H1 (cell line): Measurements from ENCODE around the gene HNF4A. TPM values are rescaled to one million over a fixed set of nuclear protein-coding genes. Genes with fewer than 3 reads are reported as not detected.
A peak's percentile ranks its signal among the peaks of the same experiment; 100 is the strongest.

ENCODE experiments used
- CTCF ChIA-PET: fragments of 300-600 bp; sonication (Branson Sonifier 250); formaldehyde crosslinking; loops from one replicate; lab custom pipeline; 2021; ENCODE audit not compliant: partially characterized antibody; lab: Charles Lee
- POLR2A ChIA-PET: fragments of 300-600 bp; sonication (Branson Sonifier 250); formaldehyde crosslinking; loops from one replicate; lab custom pipeline; 2021; ENCODE audit warnings: inconsistent platforms; ENCODE audit not compliant: partially characterized antibody; lab: Charles Lee
- DNase-seq, 2 experiments: peaks; one replicate each; pipeline versions ENCODE4 v3.0.0 to v3.0.0-alpha.2; 2010 to 2022; ENCODE audit warnings: low spot score in 2 of 2, low read depth in 1 of 2, mixed read lengths in 1 of 2
- FAIRE-seq: peaks from 2 replicates; lab custom pipeline; 2011; peaks lifted over from hg19 to GRCh38; lab: Jason Lieb, UNC
- H2AFZ ChIP-seq: 2 replicates; pipeline ENCODE4 v1.8.1; 2012; ENCODE audit warnings: low read length, inconsistent platforms
- H2AK5ac ChIP-seq: 2 replicates; pipeline ENCODE4 v1.6.1; 2013; ENCODE audit warnings: low read depth, low read length
- H2BK120ac ChIP-seq: replicated peaks from 2 replicates; pipeline ENCODE3; 2013; ENCODE audit warnings: low read depth, low read length, inconsistent platforms
- H2BK12ac ChIP-seq: 2 replicates; pipeline ENCODE4 v1.6.1; 2013; ENCODE audit warnings: low read depth, low read length
- H2BK15ac ChIP-seq: 2 replicates; pipeline ENCODE4 v1.6.1; 2013; ENCODE audit warnings: low read length
- H2BK20ac ChIP-seq: 2 replicates; pipeline ENCODE4 v1.6.1; 2013; ENCODE audit warnings: low read length
- H2BK5ac ChIP-seq: 2 replicates; pipeline ENCODE4 v1.6.1; 2013; ENCODE audit warnings: low read depth, low read length
- H3K14ac ChIP-seq: 2 replicates; pipeline ENCODE4 v1.6.1; 2013; ENCODE audit warnings: inconsistent platforms; ENCODE audit not compliant: insufficient read length
- H3K18ac ChIP-seq: 2 replicates; pipeline ENCODE4 v1.6.1; 2013; ENCODE audit warnings: low read length; ENCODE audit errors: extremely low read depth
- H3K23ac ChIP-seq: 2 replicates; pipeline ENCODE4 v1.6.1; 2013; ENCODE audit warnings: inconsistent platforms; ENCODE audit not compliant: insufficient read length
- H3K23me2 ChIP-seq: 2 replicates; pipeline ENCODE4 v1.6.1; 2013; ENCODE audit warnings: low read depth, low read length
- H3K27ac ChIP-seq: 2 replicates; pipeline ENCODE4 v1.6.1; 2011; ENCODE audit warnings: low read depth, low read length, inconsistent platforms
- H3K27me3 ChIP-seq, 4 experiments: replicated peaks in 1 of 4; 1 replicate in 1 of 4; 2 replicates in 3 of 4; pipeline versions ENCODE4 v1.6.1 to v1.8.1; 2011 to 2013; ENCODE audit warnings: low read length in 3 of 4, mild to moderate bottlenecking in 3 of 4, inconsistent platforms in 2 of 4, mixed read lengths in 2 of 4, moderate library complexity in 1 of 4; ENCODE audit not compliant: control insufficient read depth in 3 of 4, insufficient read depth in 3 of 4; ENCODE audit errors: extremely low read depth in 1 of 4
- H3K36me3 ChIP-seq, 4 experiments: 2 replicates each; pipeline versions ENCODE4 v1.6.1 to v1.8.1; 2011 to 2013; ENCODE audit warnings: mild to moderate bottlenecking in 4 of 4, low read length in 3 of 4, moderate library complexity in 2 of 4, control low read depth in 1 of 4, inconsistent platforms in 1 of 4; ENCODE audit not compliant: insufficient read depth in 4 of 4, control insufficient read depth in 2 of 4
- H3K4ac ChIP-seq: replicated peaks from 2 replicates; pipeline ENCODE3; 2013; ENCODE audit warnings: low read length, low read depth, mixed read lengths, inconsistent platforms; ENCODE audit not compliant: insufficient read length
- H3K4me1 ChIP-seq, 4 experiments: replicated peaks in 1 of 4; 1 replicate in 1 of 4; 2 replicates in 3 of 4; pipeline versions ENCODE4 v1.6.1 to v1.8.1; 2011 to 2013; ENCODE audit warnings: low read length in 3 of 4, inconsistent platforms in 2 of 4, mixed read lengths in 1 of 4; ENCODE audit not compliant: insufficient read depth in 4 of 4, control insufficient read depth in 3 of 4
- H3K4me2 ChIP-seq, 2 experiments: 2 replicates each; pipeline versions ENCODE4 v1.6.1 to v1.8.1; 2011 to 2013; ENCODE audit warnings: low read depth in 2 of 2, low read length in 2 of 2, control low read depth in 1 of 2, inconsistent platforms in 1 of 2, mild to moderate bottlenecking in 1 of 2; ENCODE audit not compliant: insufficient read depth in 1 of 2
- H3K4me3 ChIP-seq, 4 experiments: fragments of 200-600, 300-600 bp in 1 of 4; sonication (generic), shearing (Covaris generic), sonication (Bioruptor Twin) in 1 of 4; 2 replicates each; pipeline versions ENCODE4 v1.5.1 to v1.8.1; 2011 to 2016; ENCODE audit warnings: low read length in 4 of 4, low read depth in 3 of 4, control low read depth in 2 of 4, inconsistent platforms in 2 of 4, mild to moderate bottlenecking in 2 of 4, mixed read lengths in 1 of 4, moderate library complexity in 1 of 4; ENCODE audit not compliant: insufficient read depth in 2 of 4; ENCODE audit errors: extremely low read depth in 1 of 4
- H3K56ac ChIP-seq: replicated peaks from 2 replicates; pipeline ENCODE3; 2013; ENCODE audit warnings: low read depth, mild to moderate bottlenecking, mixed read lengths, low read length, inconsistent platforms; ENCODE audit not compliant: insufficient read length
- H3K79me1 ChIP-seq: 2 replicates; pipeline ENCODE4 v1.6.1; 2013; ENCODE audit warnings: low read depth, low read length, control low read depth
- H3K79me2 ChIP-seq, 2 experiments: 2 replicates each; pipeline versions ENCODE4 v1.6.1 to v1.8.1; 2012 to 2013; ENCODE audit warnings: low read length in 2 of 2, mild to moderate bottlenecking in 2 of 2, inconsistent platforms in 1 of 2; ENCODE audit not compliant: insufficient read depth in 2 of 2, control insufficient read depth in 1 of 2
- H3K9ac ChIP-seq, 4 experiments: replicated peaks in 1 of 4; 1 replicate in 1 of 4; 2 replicates in 3 of 4; pipeline versions ENCODE4 v1.6.1 to v1.8.1; 2011 to 2013; ENCODE audit warnings: low read depth in 3 of 4, low read length in 3 of 4, control low read depth in 2 of 4, mild to moderate bottlenecking in 2 of 4, moderate library complexity in 2 of 4, inconsistent platforms in 1 of 4; ENCODE audit errors: extremely low read depth in 1 of 4
- H3K9me3 ChIP-seq, 2 experiments: 2 replicates each; pipeline versions ENCODE4 v1.6.1 to v1.8.1; 2012 to 2013; ENCODE audit warnings: mild to moderate bottlenecking in 2 of 2, moderate library complexity in 2 of 2, control low read depth in 1 of 2, inconsistent platforms in 1 of 2, low read depth in 1 of 2, low read length in 1 of 2, mixed read lengths in 1 of 2; ENCODE audit not compliant: insufficient read depth in 2 of 2
- H4K20me1 ChIP-seq, 2 experiments: replicated peaks in 1 of 2; 2 replicates each; pipeline versions ENCODE3 to v1.8.1; 2011 to 2013; ENCODE audit warnings: inconsistent platforms in 2 of 2, low read length in 2 of 2, mild to moderate bottlenecking in 1 of 2; ENCODE audit not compliant: insufficient read depth in 2 of 2, control insufficient read depth in 1 of 2
- H4K5ac ChIP-seq: 2 replicates; pipeline ENCODE4 v1.6.1; 2013; ENCODE audit warnings: low read length, low read depth, mixed read lengths, inconsistent platforms; ENCODE audit not compliant: insufficient read length
- H4K8ac ChIP-seq: 2 replicates; pipeline ENCODE4 v1.8.0; 2013; ENCODE audit warnings: mild to moderate bottlenecking, moderate library complexity, low read length, inconsistent platforms; ENCODE audit not compliant: insufficient read depth; ENCODE audit errors: extremely low read depth
- H4K91ac ChIP-seq: replicated peaks from 2 replicates; pipeline ENCODE3; 2013; ENCODE audit warnings: low read length, mixed read lengths, inconsistent platforms; ENCODE audit not compliant: insufficient read length
- GTF2F1 ChIP-seq: IDR thresholded peaks from 2 replicates; pipeline ENCODE4 v1.6.1; 2012; ENCODE audit warnings: low read depth, low read length, improper control_type of control experiment, borderline replicate concordance
- SP4 ChIP-seq: IDR thresholded peaks from 2 replicates; pipeline ENCODE4 v1.6.1; 2012; ENCODE audit warnings: low read length, inconsistent platforms
- YY1 ChIP-seq: IDR thresholded peaks from 2 replicates; pipeline ENCODE4 v1.6.1; 2011; ENCODE audit warnings: low read depth, mild to moderate bottlenecking, low read length
- WGBS, 2 experiments: shearing (Covaris generic) in 1 of 2; methylation state at CpG; one replicate each; pipeline versions ENCODE4 v1.1.6 to v1.1.7; 2013 to 2015; ENCODE audit warnings: low lambda C conversion rate in 2 of 2, mixed read lengths in 2 of 2, inconsistent platforms in 1 of 2, low coverage in 1 of 2, missing lambda C conversion rate in 1 of 2; ENCODE audit not compliant: insufficient replicate concordance in 2 of 2, insufficient coverage in 1 of 2, insufficient read length in 1 of 2; ENCODE audit errors: extremely low coverage in 1 of 2, missing lambda C conversion rate in 1 of 2; 5-methylcytosine and 5-hydroxymethylcytosine counted together
- polyA plus RNA-seq, 7 experiments: library from polyadenylated mRNA; depleted of rRNA in 3 of 7; stranded (reverse) in 5 of 7; unstranded in 2 of 7; fragments of >200 nt in 5 of 7; fragments of 200-250 nt in 2 of 7; gene quantifications; 1 replicate in 5 of 7; 2 replicates in 1 of 7; 4 replicates in 1 of 7; pipeline versions ENCODE4 v1.2.1 to v1.2.3, GENCODE V29; 2011 to 2013; ENCODE audit warnings: missing spikeins in 2 of 7, mixed read lengths in 2 of 7
- total RNA-seq: library from RNA; stranded (reverse); fragmentation: NEBNext Ultra II Directional; extraction: Animal tissue kit (Norgen Biotek cat#: 25700); gene quantifications from 2 replicates; pipeline ENCODE4 v1.2.1, GENCODE V29; 2021

The HNF4A gene
- total and polyA plus RNA-seq, 2 of the 8 experiments (the other 6 are each of a cell fraction or from before 2014, with no cell fraction given): 0.03 TPM; not detected in 1

DNA sequence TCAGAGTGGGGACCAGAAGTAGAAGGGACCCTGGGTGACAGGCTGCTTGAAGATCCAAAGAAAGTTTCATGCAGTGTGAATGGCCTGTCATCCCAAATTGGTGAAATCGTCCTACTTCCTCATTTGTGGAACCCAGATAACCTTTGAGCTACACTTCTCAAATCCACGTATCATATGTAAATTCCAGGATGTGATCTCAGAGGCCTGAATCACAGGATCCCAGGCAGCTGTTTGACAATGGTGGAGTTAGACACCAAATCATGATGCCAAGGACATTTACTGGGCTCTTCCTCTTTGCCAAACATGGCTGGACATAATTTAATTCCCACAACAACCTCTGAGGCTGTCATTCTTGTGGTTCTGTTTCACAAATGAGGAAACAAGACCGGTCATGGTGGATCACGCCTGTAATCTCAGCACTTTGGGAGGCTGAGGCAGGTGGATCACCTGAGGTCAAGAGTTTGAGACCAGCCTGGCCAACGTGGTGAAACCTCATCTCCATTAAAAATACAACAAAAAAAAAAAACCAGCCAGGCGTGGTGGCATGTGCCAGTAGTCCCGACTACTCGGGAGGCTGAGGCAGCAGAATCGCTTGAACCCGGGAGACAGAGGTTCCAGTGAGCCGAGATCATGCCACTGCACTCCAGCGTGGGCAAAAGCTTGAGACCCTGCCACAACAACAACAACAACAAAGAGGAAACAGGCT lies 80.3 kb downstream of the HNF4A start:
- FAIRE-seq: no peak

More for the DNA sequence above, 80.3 kb downstream of the HNF4A start:
- Histone ChIP-seq H3K27me3 (no peaks in the 10 kb centered on the region), H3K36me3 (no peaks in the 10 kb centered on the region), H4K5ac (no peak overlapping the region), H3K23ac (no peak overlapping the region), H2BK20ac (no peak overlapping the region), H3K56ac (no peak overlapping the region), H3K79me1 (no peaks in the 10 kb centered on the region), H4K91ac (no peak overlapping the region), H2BK12ac (no peak overlapping the region), H3K4me3 (no peak overlapping the region), H3K4me2 (no peak overlapping the region), H2BK120ac (no peak overlapping the region), H3K4me1 (no peaks in the 10 kb centered on the region), H2BK5ac (no peak overlapping the region), H3K27ac (no peak overlapping the region), H3K14ac (no peak overlapping the region), H4K20me1 (no peaks in the 10 kb centered on the region), H4K8ac (no peak overlapping the region), H3K79me2 (no peaks in the 10 kb centered on the region), H2AFZ (0 out of 2 replicates have a peak overlapping the region, but pooled peaks have one; percentile 29), H3K9me3 (no peaks in the 10 kb centered on the region), H2AK5ac (no peak overlapping the region), H3K4ac (no peak overlapping the region), H3K23me2 (no peaks in the 10 kb centered on the region), H2BK15ac (no peak overlapping the region), H3K18ac (no peak overlapping the region), H3K9ac (no peak overlapping the region)
- no peak for TF ChIP-seq GTF2F1
- TF ChIP-seq YY1: 0 out of 2 replicates have a peak, but pooled peaks have one; percentile 51
- TF ChIP-seq SP4: no peak
- WGBS, 2 experiments: 90% methylated on average over 8 of the region's 12 CpGs; no CpG with 5 or more reads in 1 of the 2 experiments
- ChIA-PET POLR2A (no interaction called here), CTCF (interaction anchor here (0.6 to 3.0 kb wide), 4 partner anchors 14 to 70 kb away, joined by 3 to 15 read pairs (median 6); no protein-coding TSS in a partner anchor)
- DNase-seq: no peak
